DMS114 treated with DMSO at 0.1 percent for 48 hours (cell line): Measurements from ENCODE around the gene VLDLR.

ENCODE experiments used
- DNase-seq: peaks from one replicate; lab custom pipeline; 2025; ENCODE audit not compliant: unreplicated experiment; lab: John Stamatoyannopoulos, UW

Gene VLDLR

DNA sequence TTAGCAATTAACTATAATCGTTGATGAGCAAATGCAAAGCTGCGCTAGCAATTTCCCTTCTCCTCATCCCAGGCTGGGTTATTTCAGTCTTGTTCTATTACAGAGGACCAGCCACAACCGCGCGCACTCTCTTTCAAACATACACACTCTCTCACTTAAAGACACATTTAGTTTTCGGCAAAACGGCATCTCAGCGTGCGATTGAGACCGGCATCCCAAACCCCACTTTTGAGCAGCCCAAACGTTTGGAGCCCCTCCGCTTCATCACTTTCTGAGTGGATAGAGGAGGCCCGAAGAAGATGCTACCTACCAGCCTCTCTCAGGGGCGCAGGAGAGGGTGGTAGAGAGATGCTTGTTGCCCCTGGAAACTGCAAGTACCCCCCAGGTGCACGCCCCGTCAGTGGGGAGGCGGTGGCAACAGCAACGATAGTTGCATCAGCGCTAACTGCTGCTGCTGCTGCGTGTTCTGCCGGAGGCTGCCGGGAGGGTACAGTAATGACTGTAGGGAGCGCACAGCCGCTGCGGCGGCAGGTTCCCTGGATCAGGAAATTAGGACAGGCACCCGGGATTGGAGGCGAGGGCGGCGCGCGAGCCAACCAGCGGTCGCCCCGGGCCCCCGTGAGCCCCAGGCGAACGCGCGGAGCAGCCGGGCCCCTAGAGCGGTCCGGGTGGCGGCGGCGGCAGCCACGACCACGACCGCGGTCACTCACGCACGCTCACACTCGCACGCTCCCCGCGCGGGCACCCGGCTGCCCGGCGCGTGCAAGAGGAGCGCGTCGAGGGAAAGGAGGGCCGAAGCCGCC lies 467 bp upstream of the VLDLR start:
- peak; percentile 13 for DNase-seq

DNA sequence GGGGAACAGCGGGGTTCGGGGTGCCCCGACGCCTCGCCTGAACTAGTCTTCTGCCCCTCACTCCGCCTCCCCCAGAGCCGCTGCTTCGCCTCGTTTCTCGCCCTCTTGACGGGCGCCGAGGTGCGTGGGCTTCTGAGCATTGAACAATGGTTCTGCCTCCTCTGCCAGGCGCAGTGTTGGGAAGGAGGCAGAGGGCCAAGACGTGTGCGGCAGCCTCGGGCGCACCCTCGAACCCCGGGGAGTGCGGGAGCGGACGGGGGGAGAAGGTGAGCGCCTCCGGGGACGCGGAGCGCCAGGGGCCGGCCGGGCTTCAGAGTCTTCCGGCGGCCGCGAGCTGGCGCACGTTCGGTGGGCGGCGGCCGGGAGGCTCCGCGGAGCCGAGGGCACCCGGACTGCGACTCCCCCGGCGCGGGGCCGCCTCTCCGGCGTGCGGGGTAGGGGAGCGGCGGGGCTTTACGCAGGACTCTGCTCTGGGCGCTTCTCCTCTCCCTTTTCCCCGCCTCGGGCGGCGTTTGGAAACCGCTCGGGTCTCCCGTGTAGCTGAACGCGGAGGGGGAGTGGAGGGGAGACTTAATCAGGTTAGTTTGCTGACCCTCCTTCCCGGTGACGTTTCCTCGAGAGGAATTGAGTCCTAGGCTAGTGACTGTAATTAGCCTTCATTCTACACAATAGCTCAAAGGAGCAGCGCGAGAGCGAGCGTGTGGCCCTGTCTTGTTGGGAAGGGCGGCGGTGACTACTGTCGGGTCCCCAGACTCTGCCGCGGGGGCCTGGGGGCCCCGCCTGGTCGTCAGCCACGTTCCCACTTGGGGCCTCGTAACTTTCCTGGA lies 1.1 kb downstream of the VLDLR start:
- no peak for DNase-seq

DNA sequence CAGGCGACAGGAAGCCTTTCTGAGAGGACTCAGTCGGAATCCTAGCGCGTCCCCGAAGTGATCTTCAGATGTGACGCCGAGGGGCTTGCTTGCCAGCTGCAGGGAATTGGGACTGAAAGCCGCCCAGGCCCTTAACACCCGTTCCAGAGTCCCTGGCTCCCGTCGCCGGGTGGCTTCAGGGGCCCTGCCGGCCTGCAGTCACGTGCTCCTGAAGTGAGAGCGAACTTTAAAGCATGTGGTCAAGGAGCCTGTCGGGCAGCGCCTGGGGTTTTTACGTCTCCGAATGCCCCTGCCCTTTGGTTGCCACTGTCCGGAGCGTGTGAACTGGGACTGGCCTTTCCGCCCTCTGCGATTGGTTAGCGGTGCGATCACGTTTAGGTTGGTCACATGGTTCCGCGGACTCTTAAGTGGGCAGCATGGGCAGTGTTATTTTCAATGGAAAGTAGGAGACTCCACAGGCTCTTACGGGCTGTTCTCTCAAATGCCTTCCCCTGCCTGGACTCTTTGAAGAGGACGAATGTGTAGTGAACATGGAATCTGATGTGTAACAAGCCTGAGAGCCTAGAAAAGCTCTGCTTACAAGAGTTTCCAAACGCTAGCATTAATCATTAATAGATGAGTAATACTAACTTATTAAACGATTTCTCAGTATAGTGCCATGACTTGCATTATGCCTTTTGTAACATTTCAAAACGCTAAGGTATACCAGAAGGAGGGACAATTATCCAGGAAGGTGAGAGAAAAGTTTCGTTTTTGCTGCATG lies 1.9 kb downstream of the VLDLR start:
- peak; percentile 9 for DNase-seq

DNA sequence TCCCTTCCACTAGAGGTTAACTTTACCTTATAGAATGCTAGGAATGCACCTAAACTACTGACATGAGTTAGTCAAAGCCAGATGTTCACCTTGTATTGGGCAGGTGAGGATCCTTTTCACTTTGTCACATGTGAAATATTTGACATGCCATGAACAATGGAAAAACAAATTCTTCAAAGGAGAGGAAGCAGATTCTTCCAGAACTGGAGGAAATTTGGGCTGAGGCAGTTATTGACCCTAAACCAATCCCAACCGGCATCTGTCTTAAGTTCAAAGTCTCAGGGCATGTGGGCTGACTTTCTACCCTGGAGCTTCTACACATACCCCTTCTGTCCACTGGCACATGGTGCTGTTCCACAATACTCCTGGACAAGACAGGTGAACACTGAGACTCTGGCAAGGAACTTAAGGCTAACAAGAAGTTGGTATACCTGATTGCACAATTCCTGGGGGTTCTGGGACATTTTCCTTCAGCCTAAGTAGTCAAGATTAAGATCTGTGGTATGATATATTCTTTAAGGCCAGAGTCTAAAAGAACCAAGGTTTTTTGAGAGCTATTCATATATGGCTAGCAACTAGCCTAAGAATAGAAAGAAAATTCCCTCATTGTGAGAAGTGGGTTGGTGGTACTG lies 2.6 kb downstream of the VLDLR start:
- no peak for DNase-seq

DNA sequence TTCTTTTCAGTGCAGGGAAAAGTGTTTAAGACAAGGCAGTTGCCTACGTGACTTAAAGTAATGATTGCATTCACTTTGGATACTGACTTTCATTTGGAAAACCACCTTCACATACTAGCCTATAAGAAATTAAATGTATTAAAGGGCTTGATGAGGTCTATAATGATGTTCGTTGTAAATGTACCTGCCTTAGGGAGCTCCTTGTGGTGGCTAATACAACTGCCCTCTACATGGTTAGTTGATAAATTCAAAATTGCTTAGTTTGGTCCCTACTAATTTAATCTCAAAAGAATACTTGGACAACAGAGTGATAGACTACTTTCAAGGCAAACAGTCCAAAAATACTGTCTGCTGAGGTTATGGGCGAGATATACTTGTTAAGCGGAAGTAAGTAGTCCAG lies 3.8 kb downstream of the VLDLR start:
- DNase-seq: no peak

DNA sequence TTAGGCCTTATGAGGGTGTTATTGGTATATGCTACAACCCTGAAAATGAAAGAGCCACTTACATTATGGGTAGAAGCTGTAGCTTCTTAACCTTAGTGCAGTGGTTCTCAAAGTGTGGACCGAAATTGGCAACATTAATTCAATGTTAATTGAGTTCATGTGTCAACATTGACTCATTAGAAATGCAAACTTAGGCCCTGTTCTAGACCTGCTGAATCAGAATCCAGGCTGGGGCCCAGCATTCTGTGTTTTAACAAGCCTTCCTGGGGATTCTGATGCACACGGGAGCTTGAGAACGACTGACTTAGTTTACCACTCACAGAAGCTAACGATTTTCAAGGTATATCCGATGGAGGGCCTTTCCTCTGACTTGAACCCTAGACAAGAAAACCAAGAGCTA lies 7.3 kb downstream of the VLDLR start:
- DNase-seq: no peak

DNA sequence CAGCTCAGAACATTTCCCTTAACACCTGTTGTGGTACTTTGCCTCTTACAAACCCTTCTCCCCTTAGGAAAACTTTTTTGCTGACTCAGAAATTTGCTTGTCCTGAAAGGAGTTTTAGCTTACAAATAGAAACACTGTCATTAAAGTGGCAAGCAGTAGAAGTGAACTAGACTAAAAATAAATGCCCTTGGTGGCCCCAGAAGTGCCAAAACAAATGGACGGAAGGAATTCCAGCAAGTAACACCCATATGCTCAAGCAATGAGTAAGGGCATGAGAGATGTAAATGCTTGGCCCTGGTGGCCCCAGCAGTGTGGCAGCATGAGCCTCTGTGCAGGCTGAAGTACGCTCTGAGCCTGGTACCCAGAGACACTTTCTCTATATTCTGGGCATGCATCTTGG lies 8.6 kb downstream of the VLDLR start:
- no peak for DNase-seq

DNA sequence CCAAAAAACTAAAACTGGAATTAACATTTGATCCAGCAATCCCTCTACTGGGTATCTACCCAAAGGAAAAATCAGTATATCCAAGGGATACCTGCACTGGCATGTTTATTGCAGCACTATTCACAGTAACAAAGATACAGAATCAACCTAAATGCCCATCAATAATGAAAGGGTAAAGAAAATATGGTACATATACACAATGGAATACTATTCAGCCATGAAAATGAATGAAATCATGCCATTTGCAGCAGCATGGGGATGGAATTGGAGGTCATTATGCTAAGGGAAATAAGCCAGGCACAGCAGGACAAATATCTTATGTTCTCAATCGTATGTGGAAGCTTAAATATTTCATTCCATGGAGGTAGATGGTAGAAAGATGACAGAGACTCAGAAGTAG lies 9.7 kb downstream of the VLDLR start:
- no peak for DNase-seq

DNA sequence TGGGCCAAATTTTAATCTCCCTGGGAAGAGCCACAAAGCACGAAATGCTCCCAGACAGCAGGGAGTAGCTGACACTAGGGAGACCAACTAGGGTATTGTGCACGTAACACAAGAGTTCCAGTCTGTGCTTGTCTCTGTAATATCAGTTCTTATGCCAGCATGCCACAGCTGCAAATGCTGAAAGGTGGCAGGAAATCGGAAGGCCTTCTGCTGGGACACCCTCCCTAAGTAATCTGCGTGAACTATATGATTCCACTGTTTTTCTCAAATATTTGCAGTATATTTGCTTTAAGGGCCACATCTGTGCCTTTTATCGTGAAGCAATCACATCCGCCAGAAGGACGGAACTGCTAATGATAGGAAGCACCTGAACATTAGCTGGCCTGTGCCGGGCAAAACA lies 12.6 kb downstream of the VLDLR start:
- DNase-seq: no peak

DNA sequence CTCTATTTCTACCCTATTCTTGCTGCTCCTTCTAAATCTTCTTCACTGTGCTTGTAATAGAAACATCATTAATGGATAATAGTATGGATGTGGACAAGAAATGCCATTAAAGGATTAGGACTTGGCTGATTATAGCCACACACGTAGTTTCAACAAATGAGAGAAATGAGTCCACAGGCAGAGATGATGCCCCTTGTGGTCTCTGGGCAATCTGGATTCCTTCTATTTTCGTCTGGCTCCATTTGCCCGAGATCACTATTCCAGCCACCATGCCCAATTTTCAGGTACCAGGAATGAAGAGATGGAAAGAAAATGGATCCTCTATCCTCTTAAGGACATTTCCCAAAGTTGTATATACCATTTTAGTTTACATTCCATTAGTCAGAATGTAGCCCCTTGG lies 13.2 kb downstream of the VLDLR start:
- no peak for DNase-seq

DNA sequence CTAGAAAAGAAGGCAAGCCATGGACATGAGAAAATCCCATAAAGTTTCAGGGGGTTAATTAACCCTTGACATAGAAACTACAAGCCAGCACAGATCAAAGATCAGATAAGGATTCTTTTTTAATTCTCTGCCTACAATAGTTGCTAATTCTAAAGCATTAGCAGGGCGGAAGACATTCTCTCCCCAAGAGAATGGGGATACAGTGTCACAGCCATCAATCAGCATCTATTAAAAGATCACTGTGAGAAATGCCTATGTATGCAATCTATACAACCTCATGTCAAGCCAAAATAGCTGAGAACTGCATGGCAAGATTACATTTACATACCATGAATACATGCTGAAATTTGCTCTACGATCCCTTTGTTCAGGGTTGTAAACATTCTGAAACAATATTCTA lies 14.3 kb downstream of the VLDLR start:
- no peak for DNase-seq

DNA sequence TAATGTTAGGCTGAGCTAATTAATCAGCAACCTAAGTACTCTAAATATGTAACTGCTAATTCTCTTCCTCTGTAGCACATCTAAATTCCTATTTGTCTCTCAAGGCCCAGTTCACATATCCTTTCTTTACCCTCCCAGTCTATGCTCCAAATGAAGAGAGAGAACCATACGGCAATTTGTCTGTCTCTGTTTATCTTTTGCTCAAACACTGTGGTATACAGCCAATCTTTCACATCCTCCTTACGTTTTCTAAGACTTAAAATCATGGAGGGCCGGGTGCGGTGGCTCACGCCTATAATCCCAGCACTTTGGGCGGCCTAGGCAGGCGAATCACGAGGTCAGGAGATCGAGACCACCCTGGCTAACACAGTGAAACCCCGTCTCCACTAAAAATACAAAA lies 15.8 kb downstream of the VLDLR start:
- DNase-seq: no peak

DNA sequence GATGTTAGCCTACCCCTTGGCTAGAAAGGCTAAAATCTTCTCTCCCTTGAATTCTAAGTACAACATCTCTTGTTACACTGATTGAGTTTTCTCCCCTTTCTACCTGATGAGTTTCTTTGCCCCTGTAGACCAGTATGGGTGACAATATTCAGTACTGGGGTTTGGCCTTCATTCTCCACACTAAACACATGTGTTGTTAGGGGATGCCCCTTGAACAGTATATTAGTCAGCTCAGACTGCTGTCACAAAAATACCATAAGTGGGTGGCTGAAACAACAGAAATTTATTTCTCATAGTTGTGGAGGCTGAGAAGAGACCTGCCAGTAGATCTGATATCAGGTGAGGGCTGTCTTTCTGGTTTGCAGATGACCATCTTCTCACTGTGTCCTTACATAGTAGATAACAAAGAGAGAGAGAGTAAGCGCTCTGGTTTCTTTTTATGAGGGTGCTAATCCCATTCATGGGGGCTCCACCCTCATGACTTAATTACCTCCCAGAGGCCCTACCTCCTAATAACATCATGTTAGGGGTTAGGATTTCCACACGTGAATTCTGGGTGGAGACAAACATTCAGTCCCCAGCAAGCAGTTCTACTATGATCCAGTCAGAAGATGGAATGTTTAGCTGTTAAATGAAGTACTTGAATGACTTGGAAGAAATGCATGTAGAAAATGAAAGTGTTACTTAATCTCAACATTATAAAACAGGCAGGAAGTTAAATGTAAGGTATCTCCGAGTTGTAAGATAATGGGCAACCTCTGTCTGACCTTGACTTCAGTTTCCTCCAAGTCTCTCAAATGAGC lies 17.5 kb downstream of the VLDLR start:
- DNase-seq: no peak

DNA sequence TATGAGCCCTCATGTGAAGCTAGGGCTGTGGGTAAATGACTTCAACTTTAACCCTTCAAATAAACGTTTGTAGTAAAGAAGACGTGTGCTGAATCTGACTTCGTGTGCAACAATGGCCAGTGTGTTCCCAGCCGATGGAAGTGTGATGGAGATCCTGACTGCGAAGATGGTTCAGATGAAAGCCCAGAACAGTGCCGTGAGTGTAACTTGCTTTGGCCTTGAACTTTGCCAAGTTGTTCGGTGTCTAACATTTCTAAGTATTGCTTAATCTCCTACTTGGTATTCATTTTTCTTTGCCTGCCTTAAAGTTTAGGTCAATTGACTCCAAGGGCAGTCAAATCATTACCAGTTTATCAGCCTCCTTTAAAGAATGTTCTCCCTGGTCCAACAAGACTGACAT lies 18.2 kb downstream of the VLDLR start:
- DNase-seq: no peak

DNA sequence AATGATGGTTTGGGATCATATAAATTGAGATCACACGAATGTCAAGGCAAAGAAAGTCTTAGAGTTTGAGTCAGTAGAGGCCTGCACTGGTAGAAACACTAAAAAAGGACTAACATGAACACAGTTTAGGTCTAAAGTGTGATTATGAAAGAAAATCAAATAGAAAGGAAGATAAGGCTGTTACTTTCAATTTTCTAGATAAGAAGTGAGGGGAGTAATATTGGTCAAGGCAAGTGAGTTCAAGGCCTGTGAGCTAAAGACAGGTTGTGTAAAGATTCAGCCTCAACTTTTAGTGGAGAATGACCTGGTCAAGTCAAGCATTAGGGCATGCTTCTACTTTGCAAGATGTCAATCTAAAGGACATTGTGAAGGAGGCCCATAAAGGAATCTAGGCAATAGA lies 19.0 kb downstream of the VLDLR start:
- no peak for DNase-seq

DNA sequence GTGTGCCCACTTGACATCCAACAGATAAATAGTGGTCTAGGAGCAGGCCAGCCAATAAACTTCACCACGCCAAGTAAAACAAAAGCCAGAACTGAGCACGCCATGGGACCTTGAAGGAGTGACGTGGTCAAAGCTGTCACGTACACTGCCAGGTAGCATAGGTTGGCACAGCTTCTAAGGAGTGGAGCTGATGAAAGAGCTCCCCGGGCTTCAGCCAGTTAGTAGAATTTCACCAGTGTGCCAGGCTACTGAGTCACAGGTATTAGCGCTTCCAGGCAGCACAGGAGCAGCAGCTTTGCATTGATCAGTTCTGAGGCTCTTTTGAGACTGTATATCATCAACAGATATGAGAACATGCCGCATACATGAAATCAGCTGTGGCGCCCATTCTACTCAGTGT lies 19.4 kb downstream of the VLDLR start:
- no peak for DNase-seq

DNA sequence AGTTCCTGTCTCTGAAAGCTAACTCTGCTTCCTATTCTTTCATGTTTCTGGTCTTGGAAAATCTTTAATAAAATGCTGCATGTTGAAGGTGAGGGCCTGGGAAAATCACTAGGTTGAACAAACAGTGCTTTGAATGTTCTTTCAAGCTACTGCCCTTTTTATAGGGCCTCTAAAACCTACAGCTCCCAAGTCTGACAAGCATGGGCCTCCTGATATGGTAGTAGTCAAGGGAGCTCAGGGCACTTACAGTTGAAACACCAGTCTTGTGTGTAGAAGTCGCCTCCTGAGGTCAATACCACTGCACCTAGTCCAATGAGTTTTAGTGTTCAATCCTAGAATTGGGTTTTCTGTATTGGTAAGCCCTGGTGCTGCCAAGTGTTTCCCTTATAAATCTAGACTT lies 20.5 kb downstream of the VLDLR start:
- no peak for DNase-seq

DNA sequence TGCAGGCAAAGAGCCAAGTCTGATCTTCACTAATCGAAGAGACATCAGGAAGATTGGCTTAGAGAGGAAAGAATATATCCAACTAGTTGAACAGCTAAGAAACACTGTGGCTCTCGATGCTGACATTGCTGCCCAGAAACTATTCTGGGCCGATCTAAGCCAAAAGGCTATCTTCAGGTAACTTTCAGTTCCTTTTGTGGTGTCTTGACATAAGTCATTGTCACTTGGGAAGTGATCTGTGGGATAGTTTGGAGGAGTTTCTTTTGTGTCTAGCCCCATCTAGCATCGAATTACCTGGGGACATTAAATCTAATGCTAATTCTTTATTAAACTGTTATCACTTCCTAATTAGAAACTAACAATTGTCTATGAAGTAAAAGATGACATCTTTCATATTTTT lies 24.0 kb downstream of the VLDLR start:
- no peak for DNase-seq

DNA sequence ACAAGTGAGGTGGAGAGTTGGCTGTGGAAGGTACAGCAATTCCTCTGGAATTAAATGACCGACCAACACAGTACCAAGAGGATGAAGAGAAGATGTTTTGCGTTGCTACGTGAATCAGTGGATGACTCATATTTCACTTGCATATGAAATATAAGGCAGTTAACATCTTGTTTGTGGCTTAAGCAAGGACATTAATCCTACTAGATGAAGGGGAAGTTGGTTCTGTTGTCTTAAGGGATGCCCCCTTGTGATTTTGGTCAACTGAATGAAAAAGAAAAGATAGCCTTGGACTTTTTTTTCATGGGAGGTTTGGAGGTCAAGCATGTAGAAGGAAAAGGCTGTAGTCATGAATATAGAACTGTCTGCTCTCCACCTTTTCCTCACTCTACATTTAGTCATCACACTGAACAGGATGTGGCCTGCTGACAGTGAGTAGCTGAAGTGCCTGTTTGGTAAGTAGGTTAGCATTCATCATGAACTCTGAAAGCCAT lies 33.9 kb downstream of the VLDLR start:
- DNase-seq: no peak

DNA sequence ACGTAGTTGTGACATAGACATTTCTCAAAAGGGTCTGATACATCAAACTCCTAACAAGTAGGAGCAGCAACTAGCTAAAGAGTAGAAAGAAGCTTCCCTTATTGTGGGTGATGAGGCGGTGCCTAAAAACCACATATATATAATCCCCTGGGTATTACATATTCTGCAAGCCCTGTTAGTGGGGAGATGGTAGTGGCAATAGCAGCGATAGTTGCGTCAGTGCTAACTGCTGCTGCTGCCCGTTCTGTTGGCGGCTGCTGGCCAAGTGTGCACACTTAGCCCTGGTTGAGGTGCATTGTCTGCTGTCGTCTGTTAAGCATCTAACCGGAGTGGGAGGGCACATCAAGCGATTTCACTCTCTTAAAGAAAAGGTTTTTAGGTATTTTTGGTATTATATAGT lies 35.8 kb downstream of the VLDLR start:
- no peak for DNase-seq
